ENCODE results near the gene ENG. TPM values are rescaled to one million over a fixed set of nuclear protein-coding genes. Genes with fewer than 3 reads are reported as not detected.

Gene ENG
- polyA plus RNA-seq, 3 donors: 15.7 to 26.0 (median 17.9) TPM

- Histone ChIP-seq H3K9ac (ENCODE audit: insufficient read depth, low read length, poor library complexity, severe bottlenecking) (no peak overlapping the region), H3K27me3 (ENCODE audit: control insufficient read depth in 2 of 2, insufficient read depth in 2 of 2, low read length in 2 of 2) (no peaks in the 10 kb centered on the region), H3K9me3 (replicated peaks in 1 of 2; ENCODE audit: control insufficient read depth in 1 of 2, insufficient read depth in 1 of 2, low read length in 2 of 2) (no peaks in the 10 kb centered on the region), H3K36me3 (replicated peaks in 1 of 2; ENCODE audit: control insufficient read depth in 1 of 2, insufficient read depth in 2 of 2, low read length in 2 of 2) (peaks cover 21 to 29% of the 10 kb centered on the region in 2 donors), H3K4me2 (replicated peaks; ENCODE audit: extremely low read depth, low read length, poor library complexity, severe bottlenecking) (no peak overlapping the region), H2AFZ (ENCODE audit: insufficient read depth, low read depth, low read length, poor library complexity, severe bottlenecking) (no peak overlapping the region), H3K79me2 (ENCODE audit: insufficient read depth, low read length) (no peaks in the 10 kb centered on the region), H3K27ac (ENCODE audit: low read depth in 1 of 2, low read length in 2 of 2) (no peak overlapping the region), H4K20me1 (ENCODE audit: insufficient read depth, low read length) (no peaks in the 10 kb centered on the region), H3K4me3 (replicated peaks in 1 of 3; ENCODE audit: low read depth in 2 of 3, low read length in 3 of 3) (no peak overlapping the region), H3K4me1 (ENCODE audit: control insufficient read depth in 1 of 2, insufficient read depth in 2 of 2, low read length in 2 of 2) (no peaks in the 10 kb centered on the region)
- intact Hi-C loops (cut with micrococcal nuclease): no loop called here
- Mint-ChIP-seq H3K4me1 (peaks cover 8% of the 10 kb centered on the region), H3K4me3 (no peak overlapping the region), H3K27ac (peak overlapping the region in 1 of 7 donors; percentile 41), H3K36me3 (peaks cover 26 to 33% of the 10 kb centered on the region in 2 donors), H3K27me3 (ENCODE audit: low read depth in 3 of 3) (peaks cover 2 to 5% (median 3%) of the 10 kb centered on the region in 3 donors), H3K9me3 (peaks cover 0 to 3% (median 0%) of the 10 kb centered on the region in 7 donors)
- TF ChIP-seq CTCF (IDR thresholded peaks at IDR 0.05): no peak
- no peak for DNase-seq
- 92% methylated on average over 6 of the region's 13 CpGs for WGBS (ENCODE audit: insufficient coverage)
These were observed 31.2 kb upstream of the ENG start for GRCh38 chr9:127885508-127886281.

GRCh38 chr9:127884976-127885490 is 30.6 kb upstream of the ENG start:
- Mint-ChIP-seq H3K4me1 (peaks cover 8% of the 10 kb centered on the region), H3K9me3 (peaks cover 0 to 3% (median 0%) of the 10 kb centered on the region in 7 donors), H3K4me3 (no peak overlapping the region), H3K36me3 (peaks cover 20 to 26% of the 10 kb centered on the region in 2 donors), H3K27me3 (ENCODE audit: low read depth in 3 of 3) (peaks cover 2 to 5% (median 3%) of the 10 kb centered on the region in 3 donors), H3K27ac (no peak overlapping the region)
- DNase-seq: no peak
- WGBS (ENCODE audit: insufficient coverage): 65% methylated on average over 10 of the region's 15 CpGs
- H3K79me2 ChIP-seq (ENCODE audit: insufficient read depth, low read length): no peaks in the 10 kb centered on the region
- no peaks in the 10 kb centered on the region for H3K9me3 ChIP-seq (replicated peaks in 1 of 2; ENCODE audit: control insufficient read depth in 1 of 2, insufficient read depth in 1 of 2, low read length in 2 of 2)
- H3K4me1 ChIP-seq (ENCODE audit: control insufficient read depth in 1 of 2, insufficient read depth in 2 of 2, low read length in 2 of 2): no peaks in the 10 kb centered on the region
- no peak for TF ChIP-seq CTCF (IDR thresholded peaks at IDR 0.05)
- no peak overlapping the region for H3K27ac ChIP-seq (ENCODE audit: low read depth in 1 of 2, low read length in 2 of 2)
- H2AFZ ChIP-seq (ENCODE audit: insufficient read depth, low read depth, low read length, poor library complexity, severe bottlenecking): no peak overlapping the region
- H3K27me3 ChIP-seq (ENCODE audit: control insufficient read depth in 2 of 2, insufficient read depth in 2 of 2, low read length in 2 of 2): no peaks in the 10 kb centered on the region
- peaks cover 15 to 22% of the 10 kb centered on the region in 2 donors for H3K36me3 ChIP-seq (replicated peaks in 1 of 2; ENCODE audit: control insufficient read depth in 1 of 2, insufficient read depth in 2 of 2, low read length in 2 of 2)
- intact Hi-C loops (cut with micrococcal nuclease): loop anchor here in 1 of 2 donors (5.0 kb wide), 1 partner anchor 37 kb away; no protein-coding TSS in a partner anchor
- H3K4me2 ChIP-seq (replicated peaks; ENCODE audit: extremely low read depth, low read length, poor library complexity, severe bottlenecking): no peak overlapping the region
- H3K9ac ChIP-seq (ENCODE audit: insufficient read depth, low read length, poor library complexity, severe bottlenecking): no peak overlapping the region
- no peaks in the 10 kb centered on the region for H4K20me1 ChIP-seq (ENCODE audit: insufficient read depth, low read length)
- H3K4me3 ChIP-seq (replicated peaks in 1 of 3; ENCODE audit: low read depth in 2 of 3, low read length in 3 of 3): no peak overlapping the region

Data from CD14-positive monocyte (primary cell).